Fibroblast of upper back skin (primary cell): ENCODE measurements around the gene AUTS2.
"Not testable (repeated sequence)": the region's sequence is repeated elsewhere in the genome, so short reads cannot be mapped to it uniquely, and the experiment has no call there.

Experiments used
- DNase-seq: peaks from one replicate; pipeline ENCODE4 v3.0.0-alpha.2; 2013

AUTS2 gene

DNA sequence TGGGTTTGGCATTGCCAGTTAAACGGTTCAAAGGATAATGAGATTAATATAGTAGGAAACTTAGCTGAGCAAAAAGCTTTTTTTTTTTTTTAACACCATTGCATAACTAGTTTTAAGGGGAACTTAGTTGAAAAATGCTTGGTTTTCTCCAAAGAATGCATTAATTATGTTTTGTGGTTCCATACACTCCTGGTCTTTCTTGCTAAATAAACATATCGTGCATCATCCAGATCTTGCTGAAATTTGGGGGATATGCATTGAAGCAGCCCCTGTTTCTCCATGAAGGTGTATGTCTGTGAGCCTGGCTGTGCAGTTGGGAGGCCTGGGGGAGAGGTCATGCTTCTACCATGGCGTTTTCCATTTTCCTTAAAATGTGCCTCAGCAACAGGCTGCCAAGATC is 975.4 kb downstream of the AUTS2 start:
- DNase-seq, result peak; percentile 46

- no peak for DNase-seq
These were observed 976.1 kb downstream of the AUTS2 start for GRCh38 chr7:70574314-70574834.

DNA sequence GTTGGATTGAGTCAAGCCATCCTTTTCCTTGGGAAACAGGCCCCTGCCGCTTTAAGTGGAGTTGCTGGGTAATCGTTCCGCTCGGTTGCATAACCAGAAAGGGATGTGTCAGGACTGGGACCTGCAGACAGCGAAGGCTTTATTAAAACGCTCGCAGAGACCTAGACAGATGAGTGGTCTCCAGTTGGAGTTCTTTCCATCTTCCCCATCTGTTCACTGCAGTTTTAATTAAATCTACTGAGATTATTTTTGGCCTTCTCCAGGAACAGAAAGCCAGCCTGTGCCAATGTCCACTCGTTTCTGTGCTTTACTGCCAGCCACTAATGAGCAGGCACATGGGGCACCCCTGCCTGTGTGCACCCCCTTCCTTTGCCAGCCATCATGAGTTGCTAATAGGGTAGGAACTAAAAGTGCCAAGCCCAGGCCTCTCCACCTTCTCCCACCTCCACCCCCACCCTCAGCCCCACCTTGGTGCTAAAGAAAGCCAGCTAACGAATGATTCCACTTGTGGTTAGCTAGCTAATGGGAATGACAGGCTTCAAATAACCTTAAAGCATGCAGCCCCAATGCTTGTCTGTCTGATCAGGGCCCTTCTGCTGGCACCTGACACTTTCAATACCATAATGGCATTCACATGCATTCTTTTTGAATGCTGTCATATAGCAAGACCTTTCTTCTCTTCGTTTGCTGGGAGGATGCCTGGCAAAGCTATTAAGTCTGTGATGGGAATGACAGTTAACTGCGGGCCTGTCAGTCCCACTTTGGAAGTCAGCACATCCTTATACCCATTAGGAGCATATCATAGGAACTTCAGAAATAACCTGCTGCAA is 976.9 kb downstream of the AUTS2 start:
- peak; percentile 73 for DNase-seq

DNA sequence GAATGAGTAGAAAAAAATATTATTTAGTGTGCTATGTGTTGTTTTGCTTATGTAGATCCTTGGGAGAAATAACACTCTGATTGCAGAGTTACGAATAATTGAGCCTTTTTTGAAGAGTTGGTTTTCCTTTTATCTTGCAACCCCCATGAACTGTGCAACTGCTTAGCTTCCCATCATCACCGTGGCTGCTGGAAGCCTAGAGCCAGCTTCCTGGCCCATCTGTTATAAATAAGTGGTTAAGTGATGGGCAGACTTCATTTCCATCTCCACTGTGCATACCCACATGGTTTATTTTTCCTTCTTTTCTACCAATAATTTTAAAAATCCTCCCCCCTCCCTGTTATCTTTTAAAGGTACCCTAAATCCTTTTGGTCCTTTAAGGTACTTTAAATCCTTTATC is 978.8 kb downstream of the AUTS2 start:
- DNase-seq, result no peak

- DNase-seq, result no peak
These were observed 979.9 kb downstream of the AUTS2 start for GRCh38 chr7:70578131-70578530.

GRCh38 chr7:70579397-70580097 is 981.3 kb downstream of the AUTS2 start:
- peak; percentile 53 for DNase-seq

- DNase-seq, result no peak
These were observed 981.9 kb downstream of the AUTS2 start for GRCh38 chr7:70580161-70580560.

GRCh38 chr7:70582927-70583895 is 984.9 kb downstream of the AUTS2 start:
- no peak for DNase-seq

DNA sequence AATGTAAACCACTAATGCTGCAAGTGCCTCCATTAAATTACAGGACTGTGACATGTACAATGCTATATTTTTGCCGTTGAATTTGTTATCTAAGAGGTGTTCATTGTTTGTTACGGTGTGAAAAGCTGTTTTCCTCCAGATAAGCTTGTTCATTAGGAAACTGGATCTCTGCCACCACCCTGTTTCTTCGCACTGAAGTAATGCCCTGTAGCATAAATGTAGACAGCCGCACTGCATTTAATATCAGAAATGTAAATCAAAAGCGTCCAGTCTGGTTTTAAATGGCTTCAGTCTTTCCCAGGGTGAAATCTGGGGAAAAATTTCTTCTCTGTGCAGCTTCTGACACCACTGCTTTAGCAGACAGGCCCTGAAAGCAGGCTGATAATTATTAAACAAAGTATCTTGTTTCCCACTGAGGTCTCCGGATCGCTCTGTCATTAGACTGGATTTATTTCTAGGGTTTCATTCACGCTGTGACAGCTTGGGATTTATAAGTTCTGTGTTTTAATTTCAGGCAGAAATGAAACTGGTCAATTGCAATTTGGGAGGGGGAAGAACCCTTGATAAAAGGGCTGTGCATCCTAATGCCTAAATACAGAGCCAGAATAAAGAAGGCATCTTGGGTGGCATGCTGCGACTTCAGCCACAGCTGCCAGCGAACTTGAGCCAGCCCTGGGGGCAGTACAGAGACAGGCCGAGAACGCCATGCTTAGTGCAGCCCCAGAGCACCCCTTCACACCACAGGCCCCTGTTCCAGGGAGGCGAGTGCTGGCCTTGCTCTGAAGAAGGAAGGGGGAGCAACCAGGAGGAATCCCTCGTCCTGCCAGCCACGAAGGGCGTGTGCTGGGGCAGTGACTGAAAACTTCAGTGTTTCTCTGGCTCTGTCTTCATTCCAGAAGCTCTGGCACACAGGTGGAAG is 985.9 kb downstream of the AUTS2 start:
- no peak for DNase-seq

GRCh38 chr7:70585071-70585470 is 986.8 kb downstream of the AUTS2 start:
- no peak for DNase-seq

GRCh38 chr7:70586822-70587221 is 988.5 kb downstream of the AUTS2 start:
- peak; percentile 81 for DNase-seq

- no peak for DNase-seq
These were observed 989.5 kb downstream of the AUTS2 start for GRCh38 chr7:70587739-70588138.

GRCh38 chr7:70588191-70588921 is 990.1 kb downstream of the AUTS2 start:
- DNase-seq, result no peak

DNA sequence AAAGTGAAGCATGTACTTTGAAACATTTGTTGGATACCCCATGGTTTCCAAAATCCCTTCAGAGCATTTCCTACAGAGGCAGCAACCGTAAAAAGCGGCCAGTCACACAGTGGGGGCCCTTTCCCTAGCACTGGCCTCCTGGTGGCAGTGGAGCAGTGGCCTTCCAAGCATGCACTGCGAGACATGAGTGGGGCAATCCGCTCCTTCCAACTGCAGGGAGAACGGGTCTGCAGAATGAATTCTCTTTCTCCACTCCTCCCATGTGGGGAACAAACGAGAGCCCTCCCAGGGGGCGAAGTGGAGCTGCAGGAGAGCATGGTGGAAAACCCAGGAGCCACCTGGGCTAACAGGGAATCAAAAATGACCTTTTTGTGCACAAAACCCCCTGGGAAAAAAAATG is 990.7 kb downstream of the AUTS2 start:
- no peak for DNase-seq

- no peak for DNase-seq
These were observed 991.3 kb downstream of the AUTS2 start for GRCh38 chr7:70589590-70589989.

GRCh38 chr7:70590126-70590854 is 992.0 kb downstream of the AUTS2 start:
- DNase-seq, result no peak

DNA sequence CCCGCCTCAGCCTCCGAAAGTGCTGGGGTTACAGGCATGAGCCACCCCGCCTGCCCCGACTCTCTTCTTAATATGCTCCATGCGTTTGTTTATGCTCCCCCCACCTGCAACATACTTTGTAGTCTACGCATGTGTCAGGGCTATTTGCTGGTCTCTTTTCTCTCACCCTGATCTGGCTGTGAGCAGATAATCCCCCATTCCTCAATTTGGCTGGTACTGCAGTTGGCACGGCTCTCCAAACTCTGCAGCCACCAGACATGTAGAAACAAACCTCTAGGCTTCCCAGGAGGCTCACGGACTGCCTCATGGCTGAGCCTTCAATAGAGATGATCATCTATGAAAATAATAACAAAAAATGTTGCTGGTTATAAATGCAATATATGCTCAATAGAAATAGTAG is 993.4 kb downstream of the AUTS2 start:
- DNase-seq, result no peak

- DNase-seq, result no peak
These were observed 993.9 kb downstream of the AUTS2 start for GRCh38 chr7:70592171-70592570.

DNA sequence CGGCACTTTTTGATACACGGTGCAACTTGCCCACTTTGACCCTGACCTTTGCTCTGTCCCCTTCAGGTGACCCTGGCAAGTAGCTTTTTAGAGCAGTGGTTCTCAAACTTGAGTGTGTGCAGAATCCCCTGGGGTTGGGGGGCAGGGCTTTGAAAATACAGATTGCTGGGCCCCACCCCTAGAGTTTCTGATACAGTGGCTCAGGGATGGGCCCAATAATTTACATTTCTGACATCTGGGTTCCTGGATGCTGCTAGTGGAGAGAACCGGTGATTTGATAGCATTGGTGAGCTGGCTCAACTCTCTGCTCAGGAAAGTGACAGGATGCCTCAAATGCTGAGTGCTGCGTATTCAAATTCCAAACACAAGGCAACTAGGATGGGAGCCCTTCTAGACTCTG is 995.9 kb downstream of the AUTS2 start:
- DNase-seq, result no peak

- DNase-seq, result not testable (repeated sequence)
These were observed 996.6 kb downstream of the AUTS2 start for GRCh38 chr7:70594885-70595284.
